HUES48 (cell line): Measurements from ENCODE around the gene C19orf18.

ENCODE experiments used
- H3K27ac ChIP-seq: one replicate; pipeline ENCODE4 v1.7.0; 2013; ENCODE audit warnings: low read depth, low read length, inconsistent platforms
- H3K27me3 ChIP-seq: 2 replicates; pipeline ENCODE4 v1.6.1; 2013; ENCODE audit warnings: mild to moderate bottlenecking, low read length; ENCODE audit not compliant: control insufficient read depth, insufficient read depth
- H3K36me3 ChIP-seq: 2 replicates; pipeline ENCODE4 v1.6.1; 2013; ENCODE audit warnings: low read length; ENCODE audit not compliant: control insufficient read depth, insufficient read depth
- H3K4me1 ChIP-seq: 2 replicates; pipeline ENCODE4 v1.6.1; 2013; ENCODE audit warnings: mild to moderate bottlenecking, low read length; ENCODE audit not compliant: control insufficient read depth, insufficient read depth
- H3K4me3 ChIP-seq: 2 replicates; pipeline ENCODE4 v1.5.1; 2013; ENCODE audit warnings: mild to moderate bottlenecking, low read depth, low read length
- H3K9ac ChIP-seq: 2 replicates; pipeline ENCODE4 v1.6.1; 2013; ENCODE audit warnings: mild to moderate bottlenecking, low read depth, low read length, moderate library complexity
- H3K9me3 ChIP-seq: 2 replicates; pipeline ENCODE4 v1.6.1; 2013; ENCODE audit warnings: low read length; ENCODE audit not compliant: control insufficient read depth, insufficient read depth

Gene C19orf18

GRCh38 chr19:58002384-58003173 lies 28.2 kb upstream of the C19orf18 start, which contains the start of gene ZNF606:
TSS of gene ZNF606 (minus strand) at chr19:58002820. CDS start at chr19:58001319, 1,501 bp downstream.
- no peaks in the 10 kb centered on the region for H3K27me3 ChIP-seq
- H3K4me1 ChIP-seq = peaks cover 5% of the 10 kb centered on the region; the same call in 1 of the 2 replicates
- peak within 1 kb of the TSS; percentile 83 for H3K4me3 ChIP-seq
- peaks cover 61% of the 10 kb centered on the region for H3K36me3 ChIP-seq
- peaks cover 57% of the 10 kb centered on the region for H3K9me3 ChIP-seq
- peak within 1 kb of the TSS; percentile 91 for H3K27ac ChIP-seq
- peak within 1 kb of the TSS; percentile 97 for H3K9ac ChIP-seq

GRCh38 chr19:58001895-58002369 lies 27.6 kb upstream of the C19orf18 start:
- Histone ChIP-seq H3K27me3 (no peaks in the 10 kb centered on the region), H3K4me1 (peaks cover 5% of the 10 kb centered on the region; the same call in 1 of the 2 replicates), H3K4me3 (peak overlapping the region; percentile 83), H3K27ac (peak overlapping the region; percentile 91), H3K36me3 (peaks cover 65% of the 10 kb centered on the region), H3K9ac (peak overlapping the region; percentile 97), H3K9me3 (peaks cover 52% of the 10 kb centered on the region)

- Histone ChIP-seq H3K27ac (no peak overlapping the region), H3K4me3 (peak overlapping the region; percentile 83; the same call in 1 of the 2 replicates), H3K36me3 (peaks cover 62% of the 10 kb centered on the region), H3K9me3 (peaks cover 49% of the 10 kb centered on the region), H3K27me3 (no peaks in the 10 kb centered on the region), H3K4me1 (peaks cover 5% of the 10 kb centered on the region; the same call in 1 of the 2 replicates), H3K9ac (no peak overlapping the region)
These were observed 26.3 kb upstream of the C19orf18 start for GRCh38 chr19:58000677-58001076.

GRCh38 chr19:57992841-57993240 lies 18.5 kb upstream of the C19orf18 start:
- Histone ChIP-seq H3K4me1 (no peaks in the 10 kb centered on the region), H3K9ac (no peak overlapping the region), H3K27me3 (no peaks in the 10 kb centered on the region), H3K36me3 (peaks cover 51% of the 10 kb centered on the region), H3K27ac (no peak overlapping the region), H3K9me3 (peaks cover 61% of the 10 kb centered on the region), H3K4me3 (no peak overlapping the region)

GRCh38 chr19:57978586-57979289 lies 4.4 kb upstream of the C19orf18 start:
- H3K4me3 ChIP-seq = peak overlapping the region; percentile 37; the same call in 1 of the 2 replicates

GRCh38 chr19:57964761-57965160 lies 9.6 kb downstream of the C19orf18 start:
- H3K4me3 ChIP-seq = no peak overlapping the region; the same call in 1 of the 2 replicates
- no peaks in the 10 kb centered on the region for H3K4me1 ChIP-seq
- no peak overlapping the region for H3K9ac ChIP-seq
- H3K36me3 ChIP-seq = no peaks in the 10 kb centered on the region
- H3K27me3 ChIP-seq = no peaks in the 10 kb centered on the region
- no peak overlapping the region for H3K27ac ChIP-seq
- peaks cover 53% of the 10 kb centered on the region for H3K9me3 ChIP-seq

More at GRCh38 chr19:57978586-57979289, 4.4 kb upstream of the C19orf18 start:
- Histone ChIP-seq H3K36me3 (peaks cover 59% of the 10 kb centered on the region), H3K4me1 (no peaks in the 10 kb centered on the region), H3K27me3 (no peaks in the 10 kb centered on the region), H3K9ac (no peak overlapping the region), H3K9me3 (peaks cover 95% of the 10 kb centered on the region), H3K27ac (no peak overlapping the region)

GRCh38 chr19:57961785-57962184 lies 12.5 kb downstream of the C19orf18 start:
- Histone ChIP-seq H3K36me3 (no peaks in the 10 kb centered on the region), H3K4me1 (no peaks in the 10 kb centered on the region), H3K9ac (no peak overlapping the region), H3K4me3 (no peak overlapping the region), H3K27me3 (no peaks in the 10 kb centered on the region), H3K27ac (no peak overlapping the region), H3K9me3 (peaks cover 51% of the 10 kb centered on the region)

GRCh38 chr19:57954996-57955395 lies 19.3 kb downstream of the C19orf18 start:
- Histone ChIP-seq H3K27ac (no peak overlapping the region), H3K9me3 (peaks cover 56% of the 10 kb centered on the region), H3K9ac (no peak overlapping the region), H3K4me3 (no peak overlapping the region), H3K27me3 (no peaks in the 10 kb centered on the region), H3K4me1 (no peaks in the 10 kb centered on the region), H3K36me3 (no peaks in the 10 kb centered on the region)

- Histone ChIP-seq H3K9ac (no peak overlapping the region), H3K4me3 (no peak overlapping the region), H3K27ac (no peak overlapping the region), H3K36me3 (no peaks in the 10 kb centered on the region), H3K9me3 (peaks cover 34% of the 10 kb centered on the region), H3K27me3 (no peaks in the 10 kb centered on the region), H3K4me1 (no peaks in the 10 kb centered on the region)
These were observed 24.6 kb downstream of the C19orf18 start for GRCh38 chr19:57949702-57950101.

GRCh38 chr19:57949296-57949695 lies 25.0 kb downstream of the C19orf18 start:
- Histone ChIP-seq H3K9ac (no peak overlapping the region), H3K27me3 (no peaks in the 10 kb centered on the region), H3K4me3 (no peak overlapping the region), H3K36me3 (peaks cover 2% of the 10 kb centered on the region; the same call in 1 of the 2 replicates), H3K27ac (no peak overlapping the region), H3K4me1 (no peaks in the 10 kb centered on the region), H3K9me3 (peaks cover 31% of the 10 kb centered on the region)
